Measurements from ENCODE around the gene CRAT.

Gene CRAT

DNA sequence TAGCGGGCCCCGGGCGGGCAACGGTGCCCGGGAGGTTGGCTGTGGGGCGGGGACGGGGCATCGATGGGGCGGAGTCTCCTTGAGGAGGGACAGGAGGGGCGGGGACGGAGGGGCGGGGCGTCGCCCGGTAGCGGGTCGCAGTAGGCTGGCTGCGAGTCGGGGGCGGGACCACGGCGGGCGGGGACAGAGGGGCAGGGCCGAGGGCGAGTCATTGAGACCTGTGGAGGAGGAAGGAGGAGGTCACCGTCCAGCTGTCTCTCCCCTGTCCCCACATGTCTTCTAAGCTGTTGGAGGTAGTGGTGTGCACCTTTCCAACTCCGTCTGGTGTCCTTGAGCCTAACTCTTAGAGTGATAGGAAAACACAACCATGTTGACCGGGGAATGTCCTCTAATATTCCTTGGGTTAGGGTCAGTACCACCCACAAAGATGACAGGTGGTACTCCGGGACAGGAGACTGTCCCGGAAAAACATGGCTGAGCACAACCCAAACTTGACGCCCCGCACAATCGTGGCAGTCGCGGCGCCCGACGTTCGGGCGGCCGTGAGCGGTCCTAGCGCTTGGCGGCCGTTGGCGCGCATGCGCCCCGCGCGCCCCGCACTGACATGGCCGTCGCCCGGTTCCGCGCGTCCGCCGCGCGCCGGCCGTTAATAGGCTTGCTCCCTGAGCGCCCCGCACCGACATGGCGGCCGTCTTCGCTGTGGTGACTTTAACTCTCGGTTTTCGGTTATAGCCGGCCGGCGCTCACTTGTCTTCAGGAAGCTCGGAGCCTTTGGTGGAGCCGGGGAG lies at the start of gene CRAT, which contains the start of gene PTPA:
Gene CRAT, minus strand, starts transcription at position 54 of the 788 bp plus-strand sequence. CDS start 284 bp downstream, outside the sequence.
Gene PTPA, plus strand, starts transcription at position 676 of the 788 bp plus-strand sequence. CDS start 186 bp downstream, outside the sequence.
- DNase-seq = peak; percentile 60

GRCh38 chr9:129156163-129156562 lies 45.6 kb upstream of the CRAT start:
- DNase-seq = no peak

DNA sequence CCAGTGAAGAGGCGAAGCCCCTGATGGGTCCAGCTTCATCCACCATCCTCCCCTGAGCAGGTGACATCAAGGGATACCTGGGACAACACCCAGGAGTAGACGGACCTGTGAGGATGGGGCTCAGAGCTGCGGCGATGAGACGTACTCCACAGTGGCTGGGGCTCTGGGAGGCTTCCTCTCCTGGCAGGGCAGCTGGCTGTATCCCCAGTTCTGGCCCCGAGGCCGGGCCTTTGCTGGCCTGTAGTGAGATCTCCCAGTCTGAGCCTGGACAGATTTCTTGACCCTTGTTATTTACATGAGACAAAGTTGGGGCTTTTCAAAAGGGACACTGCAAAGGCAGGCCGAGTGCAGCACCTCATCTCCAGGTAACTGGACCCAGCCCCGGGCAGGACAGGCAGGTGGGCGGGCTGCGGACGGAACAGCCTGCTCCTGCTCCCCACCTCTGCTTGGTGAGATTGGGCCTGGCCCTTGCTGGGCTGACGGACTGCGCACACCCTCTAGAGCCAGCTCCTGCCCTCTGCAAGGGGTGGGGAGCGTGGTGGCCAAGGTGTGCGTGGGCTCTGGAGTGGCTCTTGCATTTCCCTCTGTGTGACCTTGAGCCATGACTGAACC lies 44.4 kb upstream of the CRAT start:
- DNase-seq = no peak

- DNase-seq = no peak
These were observed 40.9 kb upstream of the CRAT start for GRCh38 chr9:129151469-129151868.

- DNase-seq = no peak
These were observed 40.1 kb upstream of the CRAT start for GRCh38 chr9:129150672-129151211.

DNA sequence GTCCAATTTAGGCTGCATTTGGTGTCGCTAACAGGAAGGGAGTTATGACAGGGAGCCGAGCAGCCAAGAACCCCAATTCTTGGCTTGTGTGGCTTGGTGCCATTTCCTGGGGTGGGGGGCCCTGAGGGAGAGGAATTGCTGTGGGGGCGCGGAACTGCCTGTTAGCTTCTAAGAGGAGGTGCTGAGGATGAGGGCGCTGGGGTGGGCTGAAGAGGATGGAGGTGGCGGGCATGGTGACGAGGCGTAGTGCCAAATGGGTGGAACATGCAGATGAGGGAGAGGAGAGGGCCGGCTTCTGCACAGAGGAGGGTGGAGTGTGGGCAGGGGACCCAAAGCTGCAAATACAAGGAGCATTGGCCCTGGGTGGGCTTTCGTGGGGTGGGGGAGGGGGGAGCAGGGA lies 39.5 kb upstream of the CRAT start:
- no peak for DNase-seq

DNA sequence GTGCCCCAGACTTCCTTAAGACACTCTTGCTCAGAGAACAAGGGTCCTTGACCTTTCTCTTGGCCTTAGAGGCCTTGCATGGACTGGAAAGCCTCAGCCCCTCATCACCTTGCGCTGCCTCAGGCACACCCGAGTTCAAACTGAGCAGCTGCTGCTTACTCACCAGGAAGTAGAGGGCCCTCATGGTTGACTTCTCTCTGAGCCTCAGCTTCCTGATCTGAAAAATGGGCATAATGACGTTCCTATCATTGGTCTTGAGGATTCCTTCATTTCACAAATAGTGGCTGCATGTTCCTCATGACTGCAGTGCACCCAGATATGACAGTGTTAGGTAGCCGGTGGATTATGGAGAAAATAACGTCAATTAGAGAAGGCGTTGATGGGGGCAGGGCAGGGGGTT lies 38.8 kb upstream of the CRAT start:
- DNase-seq = no peak

DNA sequence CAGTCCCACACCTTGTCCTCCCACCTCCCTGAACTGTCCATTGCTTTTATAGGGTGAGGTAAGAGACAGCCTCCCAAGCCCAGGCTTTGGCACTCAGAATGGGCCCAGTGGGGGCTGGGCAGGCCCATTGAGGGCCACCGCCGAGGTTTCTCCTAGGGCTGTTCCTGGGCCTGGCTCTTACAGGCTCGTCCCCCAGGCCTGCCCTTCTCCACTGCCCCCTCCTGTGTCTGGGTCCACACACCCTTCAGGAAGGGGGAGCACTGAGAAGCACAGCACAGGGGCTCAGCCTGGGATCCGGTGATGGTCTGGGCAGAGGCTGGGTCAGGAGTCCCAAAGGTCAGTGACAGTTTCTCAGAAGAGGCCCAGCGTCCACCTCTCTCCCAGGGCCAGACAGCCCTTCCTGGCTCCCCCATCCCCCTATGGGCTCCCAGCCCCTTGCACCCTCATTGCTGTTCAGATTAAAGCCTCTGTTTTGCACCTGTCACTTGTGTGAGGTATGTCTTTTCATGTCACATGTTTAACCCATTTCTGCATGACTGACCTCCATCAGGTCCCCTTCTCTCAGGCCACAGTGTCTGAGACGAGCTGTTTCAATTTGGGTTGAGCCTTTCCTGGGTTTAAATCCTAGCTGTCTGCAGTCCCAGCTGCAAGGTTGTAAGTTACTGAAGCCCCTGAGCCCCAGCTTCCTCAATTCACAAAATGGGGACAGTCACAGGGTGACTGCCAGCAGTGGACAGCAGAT lies 38.0 kb upstream of the CRAT start:
- no peak for DNase-seq

DNA sequence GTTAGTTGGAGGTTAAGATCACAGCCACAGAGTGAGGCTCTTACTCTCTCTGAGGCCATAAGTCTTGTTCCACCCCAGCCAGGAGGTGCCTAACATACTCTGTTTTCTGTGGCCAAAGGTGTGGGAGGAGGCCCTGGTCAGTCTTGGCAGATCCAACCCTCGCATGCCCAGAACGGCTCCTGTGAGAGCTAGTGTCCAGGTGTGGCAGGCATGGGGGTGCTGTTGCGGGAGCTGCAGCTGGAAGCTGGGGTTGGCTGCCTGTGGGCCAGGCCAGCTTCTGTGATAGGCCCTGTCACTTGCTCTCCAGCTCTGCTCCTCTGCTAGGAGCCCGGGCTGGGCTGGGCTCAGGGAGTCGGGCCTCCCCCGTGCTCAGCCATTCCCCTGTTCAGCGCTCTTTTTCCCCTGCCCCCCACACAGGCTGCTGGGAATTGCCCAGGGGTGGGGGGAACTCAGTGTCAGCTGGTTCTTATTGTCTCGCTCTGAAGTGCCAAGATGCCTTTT lies 35.9 kb upstream of the CRAT start:
- no peak for DNase-seq

DNA sequence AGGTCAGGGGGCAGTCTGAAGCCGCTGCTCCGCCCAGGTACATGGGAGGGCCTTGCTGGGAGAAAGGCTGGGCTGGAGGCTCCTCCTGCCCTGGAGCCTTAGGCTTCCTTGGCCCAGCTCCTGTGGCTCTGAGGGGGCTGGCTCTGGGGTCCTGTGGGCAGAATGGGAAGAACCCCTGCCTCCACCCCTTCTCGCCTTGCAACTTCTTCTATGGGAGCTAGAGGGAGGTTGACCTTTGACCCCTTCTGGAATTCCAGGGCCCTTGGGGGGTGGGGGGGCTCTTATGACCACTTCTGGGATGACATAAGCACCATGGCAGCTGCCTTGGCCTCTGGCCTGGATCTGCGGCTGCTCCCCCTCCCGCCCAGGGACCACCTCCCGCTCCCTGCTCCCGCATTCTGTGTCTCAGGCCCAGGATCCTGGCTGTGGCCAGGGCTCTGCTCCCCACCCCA lies 35.3 kb upstream of the CRAT start:
- DNase-seq = no peak

- no peak for DNase-seq
These were observed 34.7 kb upstream of the CRAT start for GRCh38 chr9:129145316-129145715.

GRCh38 chr9:129143031-129143927 lies 32.7 kb upstream of the CRAT start:
- peak; percentile 27 for DNase-seq

DNA sequence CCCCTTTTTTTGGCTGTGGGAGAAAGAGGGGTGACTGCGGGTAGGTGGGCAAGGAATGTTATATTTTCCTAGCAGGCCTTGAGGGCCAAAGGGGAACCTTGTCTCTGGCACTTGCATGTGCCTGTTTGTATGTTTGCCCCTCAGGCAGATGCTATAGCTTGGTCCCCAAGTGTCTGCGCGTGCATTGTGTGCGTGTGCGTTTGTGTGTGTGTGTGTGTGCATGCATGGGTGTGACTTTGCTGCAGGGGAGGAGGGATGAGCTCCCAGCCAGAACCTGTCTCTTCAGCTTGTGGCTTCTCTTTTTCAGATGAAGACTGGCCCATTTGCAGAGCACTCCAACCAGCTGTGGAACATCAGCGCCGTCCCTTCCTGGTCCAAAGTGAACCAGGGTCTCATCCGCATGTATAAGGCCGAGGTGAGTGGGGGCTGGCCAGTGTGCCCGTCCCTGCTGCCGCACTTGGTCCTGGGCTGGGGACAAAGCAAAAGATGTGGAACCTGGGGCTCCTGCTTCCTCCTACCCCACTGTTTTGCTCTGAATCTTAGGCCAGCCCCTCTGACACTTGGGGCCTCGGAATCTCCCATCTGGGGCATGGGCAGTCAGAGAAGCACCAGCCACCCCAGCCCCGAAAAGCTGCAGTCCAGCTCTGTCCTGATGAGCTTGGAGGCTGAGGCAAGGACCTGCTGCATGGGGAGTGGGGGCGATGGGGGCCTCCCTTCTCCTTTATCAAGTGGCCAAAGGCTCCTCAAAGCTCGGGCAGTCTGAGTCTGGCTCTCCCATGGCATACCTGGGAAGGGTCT lies 31.7 kb upstream of the CRAT start:
- no peak for DNase-seq

DNA sequence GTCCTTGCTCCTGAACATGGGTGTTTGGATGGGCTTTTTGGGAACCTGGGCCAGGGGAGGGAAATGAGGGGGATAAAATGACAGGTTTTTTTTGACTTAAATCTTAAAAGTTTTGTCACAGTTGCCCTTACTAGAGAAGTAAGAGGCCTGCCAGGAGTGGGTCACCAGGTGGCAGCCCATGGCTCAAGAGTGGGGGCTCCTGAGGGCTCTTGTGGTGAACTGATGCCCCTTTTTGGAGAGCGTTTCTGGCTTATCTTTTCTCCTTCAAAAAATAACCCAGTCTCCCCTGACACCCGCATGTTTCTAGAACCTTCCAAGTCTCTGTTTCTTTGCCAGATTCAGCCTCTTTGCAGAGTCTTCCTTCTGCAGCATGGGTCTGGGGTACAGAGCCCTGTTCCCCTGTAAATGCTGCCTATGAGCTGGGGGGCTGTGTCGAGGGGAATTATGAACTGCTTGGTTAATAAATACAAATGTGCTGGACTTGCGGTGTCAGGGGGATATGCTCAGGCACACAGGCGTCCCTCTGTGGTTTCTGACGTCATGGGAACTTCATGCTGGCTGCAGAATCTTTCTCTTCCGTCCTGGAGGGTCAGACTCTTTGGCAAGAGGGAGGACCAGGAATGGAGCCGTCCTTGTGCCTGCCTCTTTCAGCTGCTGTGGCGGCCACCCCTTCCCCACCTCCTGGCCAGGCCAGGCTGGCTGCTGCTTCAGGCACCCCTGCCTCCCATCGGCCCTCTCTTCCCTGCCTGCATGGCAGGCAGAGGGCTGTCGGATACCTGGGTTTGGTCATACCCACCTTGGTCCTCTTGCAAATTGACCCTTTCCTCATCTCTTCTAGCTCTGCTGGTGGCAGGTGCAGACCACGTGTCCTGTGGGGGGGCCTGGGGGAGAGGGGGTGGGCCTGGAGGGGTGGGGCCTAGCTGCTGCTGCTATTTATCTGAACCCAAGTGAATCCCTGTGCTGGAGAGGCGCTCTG lies 30.8 kb upstream of the CRAT start:
- no peak for DNase-seq

DNA sequence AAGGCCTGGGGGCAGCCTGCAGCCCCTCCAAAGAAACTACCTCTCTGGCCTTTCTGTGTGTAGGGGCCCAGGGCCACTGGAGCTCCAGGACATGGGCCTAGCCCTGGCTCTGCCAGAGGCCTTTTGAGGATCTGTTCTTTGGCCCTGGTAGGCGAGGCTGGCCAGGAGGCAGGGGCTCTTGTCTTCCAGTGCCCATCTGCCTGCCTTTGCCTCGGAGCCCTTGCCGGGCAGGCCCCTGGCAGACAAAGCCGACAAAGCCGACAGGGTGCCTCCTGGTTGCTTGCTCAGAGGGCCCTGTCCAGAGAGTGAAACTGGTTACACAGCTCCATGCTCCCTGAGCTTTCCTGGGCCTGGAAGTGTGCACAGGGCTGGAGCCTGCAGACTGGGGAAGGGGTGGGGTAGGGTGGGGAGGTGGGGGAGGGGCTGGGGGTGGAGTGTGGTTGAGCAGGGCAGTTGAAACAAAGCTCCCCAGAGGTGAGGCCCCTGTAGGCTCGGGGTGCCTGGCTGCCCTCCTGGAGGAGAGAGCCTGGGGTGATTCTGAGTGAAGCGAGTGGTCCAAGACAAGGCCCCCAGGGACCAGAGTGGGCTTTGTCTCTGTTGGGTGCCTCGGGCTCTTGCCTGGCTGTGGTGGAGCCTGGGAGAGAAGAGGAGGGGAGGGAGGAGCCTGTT lies 29.9 kb upstream of the CRAT start:
- peak; percentile 56 for DNase-seq

DNA sequence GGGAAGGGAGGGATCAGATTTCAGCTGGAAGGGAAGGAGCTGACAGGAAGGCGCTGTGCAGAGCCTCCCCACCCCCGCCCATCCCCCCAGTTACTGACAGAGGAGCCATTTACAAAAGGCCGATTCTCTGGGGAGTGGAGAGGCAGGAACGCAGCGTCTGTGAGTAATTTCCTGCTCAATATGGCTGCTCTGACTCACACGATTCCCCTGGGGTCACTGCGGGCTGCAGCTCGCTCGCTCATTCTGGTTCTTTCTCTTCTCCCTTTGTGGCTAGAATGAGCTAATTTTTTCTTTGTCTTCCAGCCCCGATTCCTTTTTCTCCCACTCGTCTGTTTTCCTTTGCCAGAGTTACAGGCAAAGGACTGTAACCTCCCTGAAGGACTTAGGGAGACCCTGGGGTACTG lies 29.4 kb upstream of the CRAT start:
- DNase-seq = peak; percentile 95

GRCh38 chr9:129139233-129139992 lies 28.8 kb upstream of the CRAT start:
- DNase-seq = peak; percentile 83

- DNase-seq = no peak
These were observed 28.1 kb upstream of the CRAT start for GRCh38 chr9:129138476-129139232.
